PC-3 (cell line): ENCODE data around the gene MRGPRD.

ENCODE experiments used
- EZH2 ChIP-seq: fragments of 300-600 bp; sonication (generic); IDR thresholded peaks from one replicate; pipeline ENCODE4 v1.6.1; 2017; ENCODE audit warnings: antibody characterized with exemption, mild to moderate bottlenecking, low read length; ENCODE audit not compliant: unreplicated experiment
- EZH2phosphoT487 ChIP-seq: fragments of 300-600 bp; sonication (generic); IDR thresholded peaks from 2 replicates; pipeline ENCODE4 v1.6.1; 2018; ENCODE audit warnings: mild to moderate bottlenecking, antibody characterized with exemption, low read length, borderline replicate concordance
- TF ChIP-seq, protein P1 (sequence below): fragments of 300-600 bp; sonication (generic); conservative IDR thresholded peaks from 2 replicates; pipeline ENCODE4 v1.5.1; 2017; ENCODE audit warnings: antibody characterized with exemption, low read depth, mild to moderate bottlenecking, low read length

DNA sequence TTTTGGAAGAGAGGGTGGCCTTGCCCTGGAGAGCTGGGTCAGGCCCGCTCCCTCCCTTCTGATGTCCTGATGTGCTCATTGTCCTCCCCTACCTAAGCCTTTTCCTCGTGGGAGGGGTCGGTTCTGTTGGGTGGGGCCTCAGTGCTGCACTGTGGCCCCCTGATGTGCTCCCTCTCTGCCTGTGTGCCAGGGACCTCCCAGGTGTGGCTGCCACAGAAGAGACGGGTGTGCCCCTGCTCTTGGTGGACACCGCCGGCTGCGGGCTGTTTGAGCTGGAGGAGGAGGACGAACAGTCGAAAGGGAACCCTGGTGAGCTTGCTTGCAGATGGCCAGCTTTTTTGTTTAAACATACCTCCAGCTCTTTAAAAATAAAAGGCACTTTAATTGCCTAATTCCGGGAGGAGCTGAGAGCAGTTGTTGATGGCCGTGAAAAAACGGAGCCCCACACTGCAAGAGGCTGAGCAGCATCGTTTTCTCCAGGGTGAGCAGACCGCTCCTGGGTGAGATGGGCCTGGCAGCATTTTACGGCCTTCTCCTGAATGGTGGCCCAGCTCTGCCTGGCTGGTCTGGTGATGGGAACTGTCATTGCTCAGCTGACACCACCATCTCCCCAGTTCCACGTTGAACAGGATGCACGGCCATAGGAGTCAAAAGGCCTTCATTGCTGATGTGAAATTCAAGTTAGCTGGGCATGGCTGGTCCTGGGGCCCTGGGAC lies 47.0 kb downstream of the MRGPRD start:
- TF ChIP-seq, protein P1, sequence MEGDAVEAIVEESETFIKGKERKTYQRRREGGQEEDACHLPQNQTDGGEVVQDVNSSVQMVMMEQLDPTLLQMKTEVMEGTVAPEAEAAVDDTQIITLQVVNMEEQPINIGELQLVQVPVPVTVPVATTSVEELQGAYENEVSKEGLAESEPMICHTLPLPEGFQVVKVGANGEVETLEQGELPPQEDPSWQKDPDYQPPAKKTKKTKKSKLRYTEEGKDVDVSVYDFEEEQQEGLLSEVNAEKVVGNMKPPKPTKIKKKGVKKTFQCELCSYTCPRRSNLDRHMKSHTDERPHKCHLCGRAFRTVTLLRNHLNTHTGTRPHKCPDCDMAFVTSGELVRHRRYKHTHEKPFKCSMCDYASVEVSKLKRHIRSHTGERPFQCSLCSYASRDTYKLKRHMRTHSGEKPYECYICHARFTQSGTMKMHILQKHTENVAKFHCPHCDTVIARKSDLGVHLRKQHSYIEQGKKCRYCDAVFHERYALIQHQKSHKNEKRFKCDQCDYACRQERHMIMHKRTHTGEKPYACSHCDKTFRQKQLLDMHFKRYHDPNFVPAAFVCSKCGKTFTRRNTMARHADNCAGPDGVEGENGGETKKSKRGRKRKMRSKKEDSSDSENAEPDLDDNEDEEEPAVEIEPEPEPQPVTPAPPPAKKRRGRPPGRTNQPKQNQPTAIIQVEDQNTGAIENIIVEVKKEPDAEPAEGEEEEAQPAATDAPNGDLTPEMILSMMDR, result no peak
- no peak for TF ChIP-seq EZH2
- TF ChIP-seq EZH2phosphoT487, result no peak
